ENCODE measurements around the gene FRS2. TPM values are rescaled to one million over a fixed set of nuclear protein-coding genes. Genes with fewer than 3 reads are reported as not detected.

FRS2 gene
- total and polyA plus RNA-seq, 9 of the 15 experiments (the other 6 are each of a cell fraction or from before 2014, with no cell fraction given): 1.0 to 9.1 (median 6.0) TPM

- intact Hi-C loops (cut with micrococcal nuclease) (no loop called here), in situ Hi-C loops (cut with MboI) (no loop called here)
- no peak for ATAC-seq
- peaks cover 0 to 11% of the 10 kb centered on the region in 2 experiments; a peak in 2 of 5 replicates for H3K4me1 ChIP-seq (replicated peaks in 1 of 2; ENCODE audit: control insufficient read depth in 2 of 2, insufficient read depth in 2 of 2, low read length in 2 of 2)
- TF ChIP-seq CREB1 (IDR thresholded peaks at IDR 0.05): no peak
- no peak for TF ChIP-seq CREB1 (CRISPR knock-in tag; IDR thresholded peaks at IDR 0.05)
- TF ChIP-seq NFE2L1 (tag; IDR thresholded peaks at IDR 0.05; ENCODE audit: borderline replicate concordance, low read depth): no peak
- TF ChIP-seq MCM2 (IDR thresholded peaks at IDR 0.05; ENCODE audit: low read depth): no peak
- TF ChIP-seq ZNF717 (CRISPR knock-in tag; IDR thresholded peaks at IDR 0.05): no peak
- TF ChIP-seq BRD4 (IDR thresholded peaks at IDR 0.05): no peak
- TF ChIP-seq SLC30A9 (CRISPR knock-in tag; IDR thresholded peaks at IDR 0.05): no peak
- H3K36me3 ChIP-seq (ENCODE audit: control insufficient read depth, insufficient read depth, low read length): no peaks in the 10 kb centered on the region
- no peaks in the 10 kb centered on the region for H3K27me3 ChIP-seq (ENCODE audit: control insufficient read depth in 2 of 2, insufficient read depth in 2 of 2, low read length in 2 of 2)
- H3K27ac ChIP-seq (ENCODE audit: extremely low read depth, low read depth, low read length): no peak overlapping the region
- no peaks in the 10 kb centered on the region for H3K9me3 ChIP-seq (replicated peaks; ENCODE audit: control insufficient read depth, insufficient read depth, low read depth, low read length)
- no peaks in the 10 kb centered on the region for H3K9me1 ChIP-seq (ENCODE audit: control insufficient read depth, insufficient read depth, low read length)
- no peak overlapping the region for H3K9ac ChIP-seq (ENCODE audit: insufficient read depth in 1 of 2, low read depth in 2 of 2, low read length in 2 of 2)
- no peak overlapping the region for H3K4me2 ChIP-seq (ENCODE audit: insufficient read depth, low read length)
- ChIA-PET POLR2A (interaction anchor here (0.6 to 1.2 kb wide), 2 partner anchors 14 to 176 kb away, joined by 3 read pairs; no protein-coding TSS in a partner anchor), CTCF (ENCODE audit: low intra/inter-chr PET ratio) (no interaction called here)
- no peak for DNase-seq (ENCODE audit: extremely low read depth in 1 of 4, low spot score in 3 of 4)
- H3K79me2 ChIP-seq (ENCODE audit: control insufficient read depth, insufficient read depth, low read length): peaks cover 46% of the 10 kb centered on the region
- no peak for FAIRE-seq
- peaks cover 3% of the 10 kb centered on the region for H4K20me1 ChIP-seq (replicated peaks; ENCODE audit: control insufficient read depth, insufficient read depth, low read length)
- WGBS (ENCODE audit: insufficient coverage, low coverage, missing lambda C conversion rate): 72% methylated on average over 5 of the region's 5 CpGs
- no peak overlapping the region for H3K4me3 ChIP-seq
- H2AFZ ChIP-seq (ENCODE audit: low read depth, low read length): no peak overlapping the region
- no TSS peak for BruUV-seq (replicated peaks)
These were observed 40.0 kb downstream of the FRS2 start for GRCh38 chr12:69509904-69510827.

All from K562 (cell line).